Stimulated activated effector memory CD8-positive, alpha-beta T cell treated with anti-CD3 and anti-CD28 coated beads, Interleukin-12 subunit alpha, Interleukin-12 subunit beta, amount 100 ng/mL, for 72 hours (primary cell): ENCODE measurements around the gene SLC26A1.
A peak's percentile ranks its signal among the peaks of the same experiment; 100 is the strongest.
"Not testable (repeated sequence)": the region's sequence is repeated elsewhere in the genome, so short reads cannot be mapped to it uniquely, and the experiment has no call there.

Source experiments
- ATAC-seq: fragments of 150-1000 bp; cut with Tn5 transposase; 2 replicates; pipeline ENCODE4 v1.10.0; 2021
- DNase-seq, 2 donors: peaks; one replicate each; pipeline ENCODE4 v3.0.0; 2021 to 2022; ENCODE audit warnings: low spot score in 2 of 2
- H3K27ac Mint-ChIP-seq: one replicate; pipeline ENCODE4 v1.8.0; 2022; ENCODE audit warnings: mild to moderate bottlenecking, mixed read lengths
- H3K36me3 Mint-ChIP-seq: one replicate; pipeline ENCODE4 v1.8.0; 2022; ENCODE audit warnings: mild to moderate bottlenecking, mixed read lengths
- H3K4me1 Mint-ChIP-seq: one replicate; pipeline ENCODE4 v1.8.0; 2022; ENCODE audit warnings: mixed read lengths
- H3K4me3 Mint-ChIP-seq: one replicate; pipeline ENCODE4 v1.8.0; 2022; ENCODE audit warnings: mild to moderate bottlenecking, mixed read lengths
- H3K9me3 Mint-ChIP-seq: one replicate; pipeline ENCODE4 v1.8.0; 2022; ENCODE audit warnings: mixed read lengths

SLC26A1 gene

DNA sequence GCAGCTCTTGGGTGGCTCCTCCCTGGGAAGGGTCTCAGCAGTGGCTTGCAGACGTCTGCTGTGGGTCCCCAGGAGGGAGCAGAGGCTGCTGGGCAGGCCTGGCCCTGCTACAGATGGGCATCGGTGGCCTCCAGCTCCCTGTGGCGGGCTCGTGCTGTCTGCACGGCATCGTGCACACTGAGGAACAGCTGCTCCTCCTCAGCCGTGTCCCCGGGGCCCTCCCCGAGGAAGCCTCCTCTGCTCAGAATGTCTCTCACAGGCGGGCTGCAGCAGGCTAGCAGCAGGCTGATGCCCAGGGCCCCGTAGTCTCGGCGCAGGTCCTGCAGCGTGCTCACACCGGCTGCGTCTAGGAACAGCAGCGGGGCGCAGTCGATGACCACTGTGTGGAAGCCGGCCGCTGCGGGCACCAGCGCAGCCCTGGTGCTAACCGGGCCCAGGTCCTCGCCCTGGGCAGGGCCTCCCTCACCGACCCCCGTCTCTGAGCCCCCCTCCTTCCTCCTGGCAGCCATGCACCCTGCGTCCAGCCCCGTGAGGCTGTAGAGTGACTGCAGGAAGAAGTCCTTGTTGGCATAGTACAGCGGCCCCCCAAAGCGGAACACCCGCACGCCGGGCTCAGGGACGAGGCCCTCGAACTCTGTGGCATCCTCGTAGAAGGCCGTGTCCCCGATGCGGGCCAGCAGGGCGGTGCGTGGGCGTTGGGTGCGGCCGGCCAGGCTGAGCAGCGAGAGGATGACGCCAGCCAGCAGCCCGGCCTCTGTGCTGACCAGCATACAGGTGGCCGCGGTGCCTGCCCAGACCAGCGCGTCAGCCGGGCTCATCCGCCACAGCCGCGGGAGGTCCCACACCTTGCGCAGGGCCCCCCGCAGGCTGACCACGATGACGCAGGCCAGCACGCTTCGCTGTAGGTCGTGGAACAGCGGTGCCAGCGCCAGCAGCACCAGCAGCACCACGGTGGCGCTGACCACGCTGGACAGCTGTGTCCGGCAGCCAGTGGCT lies 4.2 kb downstream of the SLC26A1 start:
- ATAC-seq (no peak), DNase-seq (no peak)
- Mint-ChIP-seq H3K27ac (no peak overlapping the region), H3K4me3 (no peak overlapping the region), H3K4me1 (peaks cover 20% of the 10 kb centered on the region), H3K9me3 (no peaks in the 10 kb centered on the region), H3K36me3 (no peaks in the 10 kb centered on the region)

DNA sequence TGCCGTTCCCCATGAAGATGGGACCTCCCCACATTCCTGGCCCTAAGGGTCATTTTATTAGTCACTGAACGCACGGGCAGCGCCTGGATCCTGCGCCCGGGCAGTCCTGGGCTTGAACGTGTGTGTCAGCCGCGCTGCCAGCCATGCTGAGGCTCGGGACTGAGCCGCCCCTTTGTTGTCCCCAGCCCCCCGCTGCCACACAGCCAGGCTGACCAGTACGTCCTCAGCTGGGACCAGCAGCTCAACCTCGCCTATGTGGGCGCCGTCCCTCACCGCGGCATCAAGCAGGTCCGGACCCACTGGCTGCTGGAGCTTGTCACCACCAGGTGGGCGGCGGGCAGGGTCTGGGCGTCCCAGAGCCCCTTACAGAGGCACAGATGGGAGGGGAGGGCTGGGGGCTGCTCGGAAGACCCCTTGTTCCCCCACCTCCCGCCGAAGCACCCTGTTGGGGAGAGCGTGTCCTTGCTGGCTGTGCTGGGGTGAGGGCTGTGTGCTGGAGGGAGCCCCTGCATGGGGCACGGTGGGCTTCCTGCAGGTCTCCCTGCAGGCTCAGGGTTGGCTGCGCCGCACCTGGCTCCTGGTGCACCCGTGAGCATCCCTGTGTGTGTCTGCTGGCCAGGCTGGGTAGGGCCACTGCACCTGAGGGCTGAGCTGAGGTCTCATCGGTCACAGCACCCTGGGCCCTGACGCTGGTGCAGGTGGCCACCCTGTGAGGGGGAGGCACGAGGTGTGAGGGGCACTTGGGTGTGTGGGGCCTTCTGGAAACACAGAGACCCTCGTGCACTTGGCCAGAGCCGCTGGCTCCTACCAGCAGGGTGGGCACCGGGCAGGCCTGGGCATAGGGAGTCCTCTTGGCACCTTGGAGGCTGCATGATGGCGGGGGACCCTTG lies 5.3 kb downstream of the SLC26A1 start:
- Mint-ChIP-seq H3K27ac (no peak overlapping the region), H3K4me1 (peaks cover 20% of the 10 kb centered on the region), H3K9me3 (no peaks in the 10 kb centered on the region), H3K36me3 (no peaks in the 10 kb centered on the region), H3K4me3 (peak overlapping the region; percentile 79)
- DNase-seq (no peak), ATAC-seq (no peak)

DNA sequence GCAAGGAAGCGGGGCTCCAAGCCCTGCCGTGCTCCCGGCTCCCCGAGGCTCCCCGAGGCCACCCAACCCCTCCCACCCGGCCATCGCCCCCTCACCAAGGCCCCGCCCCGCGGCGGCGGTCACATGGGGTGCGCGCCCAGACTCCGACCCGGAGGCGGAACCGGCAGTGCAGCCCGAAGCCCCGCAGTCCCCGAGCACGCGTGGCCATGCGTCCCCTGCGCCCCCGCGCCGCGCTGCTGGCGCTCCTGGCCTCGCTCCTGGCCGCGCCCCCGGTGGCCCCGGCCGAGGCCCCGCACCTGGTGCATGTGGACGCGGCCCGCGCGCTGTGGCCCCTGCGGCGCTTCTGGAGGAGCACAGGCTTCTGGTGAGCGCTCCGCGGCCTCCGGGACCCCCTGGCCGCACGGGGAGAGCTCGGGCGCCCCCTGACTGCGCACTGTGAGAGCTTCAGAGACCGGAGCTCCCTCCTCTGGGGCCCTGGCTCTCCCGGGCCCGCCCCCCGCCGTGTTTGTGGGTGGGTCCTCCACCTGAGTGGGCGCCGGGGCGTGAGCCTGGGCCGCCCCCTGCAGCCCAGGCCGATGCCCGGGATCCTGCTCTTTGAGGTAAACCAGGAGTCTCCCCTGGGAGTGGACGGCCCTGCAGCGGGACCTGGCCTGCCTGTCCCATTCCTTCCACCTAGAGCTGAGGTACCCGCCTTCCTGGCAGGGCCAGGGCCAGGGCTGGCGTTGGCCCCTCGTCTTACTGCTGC lies 6.2 kb downstream of the SLC26A1 start, which contains the start of gene IDUA:
Gene IDUA, plus strand, starts transcription at position 166 of the 745 bp plus-strand sequence. Its CDS starts 41 bp downstream, at position 207.
- Mint-ChIP-seq H3K4me3 (peak within 1 kb of the TSS; percentile 79), H3K27ac (peak within 1 kb of the TSS; percentile 84), H3K9me3 (no peaks in the 10 kb centered on the region), H3K36me3 (no peaks in the 10 kb centered on the region), H3K4me1 (peaks cover 20% of the 10 kb centered on the region)
- DNase-seq = peak; percentile 78 to 91
- ATAC-seq = peak; percentile 87

DNA sequence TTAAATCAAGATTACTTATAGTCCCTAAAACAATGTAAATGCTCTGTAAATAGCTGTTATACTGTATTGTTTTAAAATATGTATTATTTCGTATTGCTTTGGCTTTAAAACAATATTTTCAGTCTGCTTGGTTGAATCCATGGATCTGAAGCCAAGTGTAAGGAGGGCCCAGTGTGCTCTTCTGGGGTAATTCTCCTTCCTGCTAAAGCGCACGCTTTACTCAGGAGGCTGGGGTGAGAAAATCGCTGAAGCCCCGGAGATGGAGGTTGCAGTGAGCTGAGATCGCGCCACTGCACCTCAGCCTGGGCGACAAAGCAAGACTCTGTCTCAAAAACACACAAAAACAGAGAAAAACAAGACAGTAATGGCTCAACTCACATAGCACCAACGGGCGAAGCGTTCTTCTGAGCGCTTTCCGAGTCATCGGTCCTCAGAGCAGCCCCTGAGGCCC lies 6.8 kb downstream of the SLC26A1 start:
- no peaks in the 10 kb centered on the region for H3K9me3 Mint-ChIP-seq
- H3K4me3 Mint-ChIP-seq = peak overlapping the region; percentile 79
- H3K4me1 Mint-ChIP-seq = peaks cover 20% of the 10 kb centered on the region
- no peaks in the 10 kb centered on the region for H3K36me3 Mint-ChIP-seq
- peak; percentile 42 for ATAC-seq
- H3K27ac Mint-ChIP-seq = peak overlapping the region; percentile 84
- no peak for DNase-seq

DNA sequence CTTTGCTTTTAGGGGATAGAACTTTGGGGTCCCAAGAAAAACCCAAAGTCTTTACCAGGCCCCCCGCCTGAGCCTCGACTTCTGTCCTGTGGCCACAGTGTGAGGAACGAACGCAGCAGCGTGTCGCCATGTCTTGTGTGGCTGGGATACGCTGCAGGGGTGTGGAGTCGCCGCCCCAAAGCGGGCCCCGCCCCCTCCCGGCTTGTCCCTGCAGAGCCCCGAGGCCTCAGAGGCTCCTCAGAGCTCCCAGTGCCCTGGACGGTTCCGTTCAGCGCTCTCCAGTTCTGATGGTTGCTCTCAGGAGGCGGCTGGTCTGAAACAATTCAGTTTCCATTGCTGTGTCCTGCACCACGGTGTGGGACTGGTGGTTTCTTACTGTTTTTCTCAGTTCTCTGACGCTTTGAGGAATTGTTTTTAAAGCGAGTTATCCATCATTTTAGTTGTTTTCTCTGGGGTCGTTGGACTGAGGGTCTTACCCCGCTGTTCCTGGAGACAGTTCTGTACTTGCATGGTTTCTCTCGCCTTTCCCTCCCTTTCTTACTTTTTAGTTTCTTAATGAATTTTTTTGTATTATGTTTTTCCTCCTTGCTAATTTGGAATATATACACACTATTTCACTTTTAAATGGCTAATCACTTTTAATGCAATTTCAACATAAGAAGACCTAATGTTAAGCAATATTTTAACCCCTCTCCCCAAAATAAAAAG lies 7.9 kb downstream of the SLC26A1 start:
- ATAC-seq = peak; percentile 56
- no peaks in the 10 kb centered on the region for H3K9me3 Mint-ChIP-seq
- peak overlapping the region; percentile 79 for H3K4me3 Mint-ChIP-seq
- peak; percentile 48 to 74 for DNase-seq
- no peak overlapping the region for H3K27ac Mint-ChIP-seq
- H3K36me3 Mint-ChIP-seq = no peaks in the 10 kb centered on the region
- H3K4me1 Mint-ChIP-seq = peaks cover 20% of the 10 kb centered on the region

DNA sequence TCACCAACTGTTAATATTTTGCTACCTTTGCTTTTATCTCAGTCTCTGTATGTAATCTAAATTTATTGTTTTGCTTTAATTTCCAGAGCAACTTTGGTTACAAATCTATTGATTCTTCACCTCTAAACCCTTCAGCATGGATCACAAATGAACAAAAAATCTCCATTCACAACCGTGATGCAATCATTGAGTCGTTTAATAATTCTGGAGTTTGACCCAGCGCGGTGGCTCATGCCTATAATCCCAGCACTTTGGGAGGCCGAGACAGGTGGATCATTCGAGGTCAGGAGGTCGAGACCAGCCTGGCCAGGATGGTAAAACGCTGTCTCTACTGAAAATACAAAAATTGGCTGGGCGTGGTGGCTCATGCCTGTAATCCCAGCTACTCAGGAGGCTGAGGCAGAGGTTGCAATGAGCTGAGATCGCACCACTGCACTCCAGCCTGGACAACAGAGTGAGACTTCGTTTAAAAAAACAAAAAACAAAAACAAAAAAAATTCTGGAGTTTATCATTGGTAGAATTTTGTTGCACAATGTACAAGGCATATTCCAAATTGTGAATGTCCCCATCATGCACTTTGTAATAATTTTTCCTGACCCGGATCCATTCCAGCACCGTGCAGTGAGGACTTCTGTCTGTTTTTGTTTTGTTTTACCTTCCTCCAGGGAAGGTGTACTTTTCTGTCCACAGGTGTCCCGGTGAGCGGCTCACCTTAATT lies 8.7 kb downstream of the SLC26A1 start:
- ATAC-seq = no peak
- H3K27ac Mint-ChIP-seq = no peak overlapping the region

DNA sequence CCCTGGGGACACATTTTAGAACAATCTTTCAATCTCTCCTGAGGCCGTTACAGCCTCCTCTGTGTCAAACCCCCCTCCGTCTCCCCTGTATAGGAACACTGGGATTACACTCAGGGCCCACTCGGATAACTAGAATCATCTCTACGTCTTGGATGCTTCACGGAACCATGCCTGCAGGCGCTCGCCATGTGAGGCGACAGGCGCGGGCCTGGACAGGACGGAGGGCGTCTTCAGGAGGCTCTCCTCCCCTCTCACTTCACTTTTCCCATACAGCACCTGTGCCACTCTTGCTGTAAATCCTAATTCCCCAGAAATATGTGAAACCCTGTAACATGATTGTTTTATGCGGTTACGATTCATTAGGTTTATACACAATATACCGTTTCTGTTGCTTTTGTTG lies 10.4 kb downstream of the SLC26A1 start:
- Mint-ChIP-seq H3K36me3 (no peaks in the 10 kb centered on the region), H3K4me1 (peaks cover 14% of the 10 kb centered on the region), H3K27ac (no peak overlapping the region), H3K9me3 (no peaks in the 10 kb centered on the region), H3K4me3 (no peak overlapping the region)
- no peak for ATAC-seq
- DNase-seq = no peak

More for the DNA sequence above, 8.7 kb downstream of the SLC26A1 start:
- Mint-ChIP-seq H3K36me3 (no peaks in the 10 kb centered on the region), H3K9me3 (no peaks in the 10 kb centered on the region), H3K4me1 (peaks cover 20% of the 10 kb centered on the region), H3K4me3 (peak overlapping the region; percentile 79)
- no peak for DNase-seq

DNA sequence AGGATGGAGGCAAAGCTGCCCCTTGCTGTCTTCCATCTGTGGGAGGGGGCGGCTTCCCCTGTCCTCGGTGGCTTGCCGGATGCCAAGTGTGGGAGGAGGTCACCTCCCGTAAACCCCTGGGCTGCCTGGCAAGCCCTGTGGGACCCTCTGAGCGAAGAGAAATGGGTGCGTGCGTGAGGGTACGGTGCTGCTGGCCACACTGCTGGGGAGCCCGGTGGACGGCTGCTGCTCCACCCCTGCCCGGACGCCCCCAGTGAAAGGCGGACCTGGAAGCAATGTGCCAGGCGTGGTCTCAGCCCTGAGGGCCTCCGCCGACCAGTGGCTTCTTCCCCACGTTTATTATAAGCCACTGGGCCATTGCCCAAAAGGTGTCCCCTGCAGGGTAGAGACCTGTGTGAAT lies 10.9 kb downstream of the SLC26A1 start:
- Mint-ChIP-seq H3K9me3 (no peaks in the 10 kb centered on the region), H3K4me3 (no peak overlapping the region), H3K4me1 (peaks cover 10% of the 10 kb centered on the region), H3K27ac (no peak overlapping the region), H3K36me3 (no peaks in the 10 kb centered on the region)
- ATAC-seq (no peak), DNase-seq (no peak)

DNA sequence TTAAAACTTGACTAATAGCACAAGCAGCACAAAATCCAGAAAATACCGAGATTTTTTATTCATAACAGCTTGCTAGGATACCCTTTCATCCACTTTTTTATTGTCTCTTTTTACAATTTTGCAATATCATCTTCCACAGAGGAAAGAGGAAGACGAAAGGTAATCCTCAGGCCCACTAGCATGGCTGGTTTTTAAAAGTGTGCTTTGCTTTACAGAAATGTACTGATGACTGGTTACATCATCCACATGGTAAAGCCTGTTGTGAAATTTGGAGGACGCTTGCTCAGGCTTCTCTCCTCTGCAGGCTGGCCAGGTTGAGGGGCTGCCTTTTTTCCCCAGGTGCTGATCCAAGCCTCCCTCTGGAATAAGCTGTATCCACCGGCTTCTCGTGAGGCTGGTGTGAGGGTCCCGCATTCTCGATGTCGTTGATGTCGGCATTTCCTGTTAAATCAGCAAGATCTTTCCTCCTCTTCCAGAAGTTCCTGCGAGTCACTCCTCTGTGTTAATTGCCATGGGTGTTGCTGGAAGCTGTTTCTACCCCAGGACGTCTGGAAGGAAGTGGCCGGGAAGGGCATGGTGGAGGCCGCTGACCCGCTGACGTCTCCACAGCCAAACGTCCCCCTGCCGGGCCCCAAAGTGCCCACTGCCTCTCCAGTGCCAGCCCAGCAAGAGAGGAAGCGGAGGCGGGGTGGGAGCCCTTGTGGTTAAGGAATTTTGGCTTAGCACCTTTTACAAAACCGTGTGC lies 14.1 kb downstream of the SLC26A1 start:
- H3K27ac Mint-ChIP-seq = no peak overlapping the region
- DNase-seq = no peak
- H3K4me3 Mint-ChIP-seq = no peak overlapping the region

DNA sequence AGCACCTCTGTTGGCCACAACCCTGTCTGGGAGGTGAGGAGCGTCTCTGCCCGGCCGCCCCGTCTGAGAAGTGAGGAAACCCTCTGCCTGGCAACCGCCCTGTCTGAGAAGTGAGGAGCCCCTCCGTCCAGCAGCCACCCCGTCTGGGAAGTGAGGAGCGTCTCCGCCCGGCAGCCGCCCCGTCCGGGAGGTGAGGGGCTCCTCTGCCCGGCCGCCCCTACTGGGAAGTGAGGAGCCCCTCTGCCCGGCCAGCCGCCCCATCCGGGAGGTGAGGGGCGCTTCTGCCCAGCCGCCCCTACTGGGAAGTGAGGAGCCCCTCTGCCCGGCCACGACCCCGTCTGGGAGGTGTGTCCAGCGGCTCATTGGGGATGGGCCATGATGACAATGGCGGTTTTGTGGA lies 17.2 kb downstream of the SLC26A1 start:
- H3K9me3 Mint-ChIP-seq = not testable (repeated sequence)

More for the DNA sequence above, 14.1 kb downstream of the SLC26A1 start:
- ATAC-seq = no peak
- no peaks in the 10 kb centered on the region for H3K9me3 Mint-ChIP-seq
- H3K4me1 Mint-ChIP-seq = no peaks in the 10 kb centered on the region
- no peaks in the 10 kb centered on the region for H3K36me3 Mint-ChIP-seq

DNA sequence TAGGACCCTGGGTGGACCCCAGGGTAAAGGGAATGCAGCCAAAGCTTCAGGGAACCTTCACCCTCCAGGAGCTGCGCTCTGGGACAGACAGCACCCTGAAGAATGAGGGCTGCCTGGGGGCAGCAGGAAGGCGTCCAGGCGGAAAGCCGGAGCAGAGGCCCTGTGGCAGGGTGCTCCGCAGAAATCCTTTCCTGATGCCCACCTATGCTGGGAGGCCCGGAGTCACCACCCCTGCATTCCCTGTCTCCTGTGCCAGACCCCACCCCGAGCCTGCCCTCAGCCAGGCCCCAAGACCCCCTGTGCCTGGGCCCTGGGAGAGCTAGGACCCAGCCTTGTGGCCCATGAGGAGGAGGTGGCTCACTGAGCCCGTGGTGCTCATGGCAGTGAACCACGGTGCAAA lies 18.5 kb downstream of the SLC26A1 start:
- no peak overlapping the region for H3K4me3 Mint-ChIP-seq
- H3K9me3 Mint-ChIP-seq = no peaks in the 10 kb centered on the region
- H3K4me1 Mint-ChIP-seq = peaks cover 20% of the 10 kb centered on the region
- H3K27ac Mint-ChIP-seq = no peak overlapping the region
- H3K36me3 Mint-ChIP-seq = no peaks in the 10 kb centered on the region
- ATAC-seq (no peak), DNase-seq (no peak)

More for the DNA sequence above, 17.2 kb downstream of the SLC26A1 start:
- not testable (repeated sequence) for H3K36me3 Mint-ChIP-seq, ATAC-seq, H3K4me3 Mint-ChIP-seq, DNase-seq, H3K27ac Mint-ChIP-seq, H3K4me1 Mint-ChIP-seq

DNA sequence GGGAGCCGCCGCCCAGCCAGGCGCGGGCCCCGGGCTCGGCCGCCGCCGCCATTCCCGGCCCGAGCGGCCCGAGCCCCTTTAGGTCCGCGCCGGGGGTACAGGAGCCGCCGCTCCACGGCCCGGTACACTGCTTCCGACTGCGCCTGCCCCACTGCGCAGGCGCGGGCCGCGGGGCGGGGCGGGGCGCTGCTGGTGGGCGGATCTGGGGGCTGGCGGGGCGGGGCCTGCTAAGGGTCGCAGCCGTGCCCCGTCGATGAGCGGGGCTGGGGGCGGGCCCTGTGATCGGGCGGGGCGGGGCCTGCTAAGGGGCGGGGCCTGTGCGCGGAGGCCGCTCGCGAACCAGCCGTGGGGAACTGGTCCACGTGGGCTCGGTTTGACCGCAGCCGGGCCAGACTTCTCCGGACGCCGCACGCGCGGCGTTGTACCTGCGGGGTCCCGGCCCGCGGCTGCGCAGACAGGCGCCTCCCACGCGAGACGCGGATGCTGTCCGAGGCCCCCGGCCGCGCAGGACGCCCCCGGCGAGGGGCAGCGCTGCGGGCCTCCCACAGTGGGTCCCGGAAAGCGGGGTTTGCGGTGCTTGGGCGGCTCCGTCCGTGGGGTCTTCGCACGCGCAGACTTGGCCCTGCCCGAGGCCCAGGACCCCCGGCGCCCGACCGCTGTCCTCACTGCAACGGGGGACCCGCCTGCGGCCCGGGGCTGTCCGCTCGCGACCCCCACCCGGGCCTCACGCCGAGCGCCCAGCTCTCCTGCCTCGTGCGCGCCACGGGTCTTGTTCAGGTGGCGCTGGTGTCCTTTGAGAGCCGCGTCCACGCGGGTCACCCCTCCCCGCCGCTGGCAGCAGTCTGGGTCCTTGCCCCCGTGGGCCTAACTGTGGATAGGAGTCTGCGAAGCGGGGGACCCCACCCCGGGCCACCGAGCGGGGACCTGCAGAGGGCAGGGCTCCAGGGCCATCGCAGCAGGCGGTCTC lies 19.5 kb downstream of the SLC26A1 start, which contains the start of gene DGKQ:
Gene DGKQ, minus strand, starts transcription at position 139 of the 967 bp plus-strand sequence. Its CDS starts 87 bp downstream, at position 52.
- Mint-ChIP-seq H3K36me3 (no peaks in the 10 kb centered on the region), H3K4me1 (peaks cover 20% of the 10 kb centered on the region), H3K9me3 (no peaks in the 10 kb centered on the region), H3K27ac (no peak within 1 kb of the TSS), H3K4me3 (peak within 1 kb of the TSS; percentile 52)
- ATAC-seq (peak; percentile 82), DNase-seq (peak; percentile 86 to 87)
